ENCODE data around the gene AIFM1.

Gene AIFM1

GRCh38 chrX:130086447-130087206 lies 79.0 kb downstream of the AIFM1 start:
- DNase-seq: peak; percentile 39 to 43

- DNase-seq: no peak
Measured at GRCh38 chrX:130085551-130086446, 79.8 kb downstream of the AIFM1 start.

- no peak for DNase-seq
Measured at GRCh38 chrX:130084631-130085237, 80.9 kb downstream of the AIFM1 start.

- no peak for DNase-seq
Measured at GRCh38 chrX:130083656-130084382, 81.8 kb downstream of the AIFM1 start.

- DNase-seq: no peak
Measured at GRCh38 chrX:130083107-130083490, 82.5 kb downstream of the AIFM1 start.

GRCh38 chrX:130082244-130083106 lies 83.2 kb downstream of the AIFM1 start:
- DNase-seq: peak; percentile 63 to 74

- DNase-seq: no peak
Measured at GRCh38 chrX:130081421-130082045, 84.1 kb downstream of the AIFM1 start.

GRCh38 chrX:130080791-130081367 lies 84.8 kb downstream of the AIFM1 start:
- DNase-seq: no peak

- peak; percentile 40 to 48 for DNase-seq
Measured at GRCh38 chrX:130079824-130080406, 85.7 kb downstream of the AIFM1 start.
